Astrocyte (in vitro differentiated cells and primary cell): Measurements from ENCODE around the gene LSM14A. TPM values are rescaled to one million over a fixed set of nuclear protein-coding genes. Genes with fewer than 3 reads are reported as not detected.
A peak's percentile ranks its signal among the peaks of the same experiment; 100 is the strongest.

Experiments
- DNase-seq: peaks from one replicate; pipeline ENCODE4 v3.0.0-alpha.2; 2010; ENCODE audit warnings: low read depth
- FAIRE-seq: peaks from 2 replicates; lab custom pipeline; 2011; peaks lifted over from hg19 to GRCh38; lab: Jason Lieb, UNC
- H2AFZ ChIP-seq: 2 replicates; pipeline ENCODE4 v1.6.0; 2012; ENCODE audit warnings: low read depth, low read length, inconsistent platforms
- H3K27ac ChIP-seq: 2 replicates; pipeline ENCODE4 v1.5.1; 2011; ENCODE audit warnings: low read depth, low read length, inconsistent platforms
- H3K27me3 ChIP-seq: 2 replicates; pipeline ENCODE4 v1.6.0; 2011; ENCODE audit warnings: low read length, inconsistent platforms; ENCODE audit not compliant: insufficient read depth
- H3K36me3 ChIP-seq: 2 replicates; pipeline ENCODE4 v1.5.1; 2011; ENCODE audit warnings: low read length, inconsistent platforms; ENCODE audit not compliant: insufficient read depth
- H3K4me1 ChIP-seq: 2 replicates; pipeline ENCODE4 v1.5.1; 2011; ENCODE audit warnings: low read length, inconsistent platforms; ENCODE audit not compliant: insufficient read depth
- H3K4me2 ChIP-seq: 2 replicates; pipeline ENCODE4 v1.6.0; 2012; ENCODE audit warnings: low read length, inconsistent platforms
- H3K4me3 ChIP-seq: 2 replicates; pipeline ENCODE4 v1.5.1; 2011; ENCODE audit warnings: low read depth, mild to moderate bottlenecking, low read length, inconsistent platforms; ENCODE audit not compliant: insufficient read depth
- H3K79me2 ChIP-seq: 2 replicates; pipeline ENCODE4 v1.6.0; 2012; ENCODE audit warnings: mild to moderate bottlenecking, low read length, inconsistent platforms; ENCODE audit not compliant: insufficient read depth
- H3K9ac ChIP-seq: 2 replicates; pipeline ENCODE4 v1.6.0; 2012; ENCODE audit warnings: mild to moderate bottlenecking, low read length, inconsistent platforms
- H3K9me3 ChIP-seq: 2 replicates; pipeline ENCODE4 v1.5.1; 2012; ENCODE audit warnings: low read depth, mild to moderate bottlenecking, low read length, inconsistent platforms; ENCODE audit not compliant: insufficient read depth
- H4K20me1 ChIP-seq: 2 replicates; pipeline ENCODE4 v1.6.0; 2012; ENCODE audit warnings: low read length, inconsistent platforms; ENCODE audit not compliant: insufficient read depth
- H3K27ac Mint-ChIP-seq: one replicate; pipeline ENCODE4 v1.8.0; 2021; ENCODE audit warnings: mild to moderate bottlenecking, mixed read lengths; ENCODE audit not compliant: unreplicated experiment
- H3K27me3 Mint-ChIP-seq: one replicate; pipeline ENCODE4 v1.8.0; 2021; ENCODE audit warnings: low read depth, mixed read lengths; ENCODE audit not compliant: unreplicated experiment
- H3K36me3 Mint-ChIP-seq: one replicate; pipeline ENCODE4 v1.8.0; 2021; ENCODE audit warnings: low read depth, mixed read lengths; ENCODE audit not compliant: unreplicated experiment
- H3K4me1 Mint-ChIP-seq: one replicate; pipeline ENCODE4 v1.8.0; 2021; ENCODE audit warnings: low read depth, mixed read lengths; ENCODE audit not compliant: unreplicated experiment
- H3K4me3 Mint-ChIP-seq: one replicate; pipeline ENCODE4 v1.8.0; 2021; ENCODE audit warnings: mild to moderate bottlenecking, moderate library complexity, mixed read lengths; ENCODE audit not compliant: unreplicated experiment
- H3K9me3 Mint-ChIP-seq: one replicate; pipeline ENCODE4 v1.8.0; 2021; ENCODE audit warnings: mild to moderate bottlenecking, mixed read lengths; ENCODE audit not compliant: unreplicated experiment
- CTCF ChIP-seq: IDR thresholded peaks from 2 replicates; pipeline ENCODE4 v1.5.1; 2011; ENCODE audit warnings: low read depth, mild to moderate bottlenecking, inconsistent platforms, low read length, moderate library complexity; ENCODE audit not compliant: insufficient read depth
- EZH2 ChIP-seq: IDR thresholded peaks from 2 replicates; pipeline ENCODE4 v1.6.1; 2012; ENCODE audit warnings: mild to moderate bottlenecking, low read length, inconsistent platforms; ENCODE audit not compliant: insufficient read depth
- total RNA-seq: library from RNA; stranded (reverse); gene quantifications from 2 replicates; pipeline ENCODE4 v1.2.1, GENCODE V29; 2021

Gene LSM14A
- total RNA-seq, 1 donor from 2014 or later = 88.4 TPM

GRCh38 chr19:34229721-34230120 is 57.4 kb downstream of the LSM14A start:
- peaks cover 29% of the 10 kb centered on the region for H3K4me1 Mint-ChIP-seq
- no peak overlapping the region for H3K4me3 Mint-ChIP-seq
- no peak for FAIRE-seq
- no peak overlapping the region for H3K27ac Mint-ChIP-seq
- TF ChIP-seq CTCF = no peak
- no peak for TF ChIP-seq EZH2
- H4K20me1 ChIP-seq = peaks cover 36% of the 10 kb centered on the region
- H3K27me3 ChIP-seq = no peaks in the 10 kb centered on the region
- no peak overlapping the region for H3K4me3 ChIP-seq
- DNase-seq = no peak
- no peak overlapping the region for H3K9ac ChIP-seq
- H3K36me3 ChIP-seq = peaks cover 26% of the 10 kb centered on the region
- no peak overlapping the region for H3K4me2 ChIP-seq
- peaks cover 31% of the 10 kb centered on the region for H3K4me1 ChIP-seq
- peaks cover 10% of the 10 kb centered on the region for H3K36me3 Mint-ChIP-seq
- no peak overlapping the region for H2AFZ ChIP-seq
- H3K27me3 Mint-ChIP-seq = no peaks in the 10 kb centered on the region
- peaks cover 7% of the 10 kb centered on the region for H3K79me2 ChIP-seq
- H3K9me3 ChIP-seq = no peaks in the 10 kb centered on the region
- no peak overlapping the region for H3K27ac ChIP-seq
- no peaks in the 10 kb centered on the region for H3K9me3 Mint-ChIP-seq

- Mint-ChIP-seq H3K4me3 (no peak overlapping the region), H3K27me3 (no peaks in the 10 kb centered on the region), H3K36me3 (peaks cover 10% of the 10 kb centered on the region), H3K27ac (peak overlapping the region; percentile 26), H3K9me3 (no peaks in the 10 kb centered on the region), H3K4me1 (peaks cover 19% of the 10 kb centered on the region)
- H3K36me3 ChIP-seq = peaks cover 25% of the 10 kb centered on the region
- peaks cover 7% of the 10 kb centered on the region for H3K79me2 ChIP-seq
- no peak for TF ChIP-seq EZH2
- TF ChIP-seq CTCF = no peak
- no peak overlapping the region for H3K4me3 ChIP-seq
- H3K9me3 ChIP-seq = no peaks in the 10 kb centered on the region
- H4K20me1 ChIP-seq = peaks cover 28% of the 10 kb centered on the region
- no peak overlapping the region for H3K27ac ChIP-seq
- no peak overlapping the region for H3K4me2 ChIP-seq
- peaks cover 23% of the 10 kb centered on the region for H3K4me1 ChIP-seq
- H2AFZ ChIP-seq = no peak overlapping the region
- no peak overlapping the region for H3K9ac ChIP-seq
- DNase-seq (no peak), FAIRE-seq (no peak)
- no peaks in the 10 kb centered on the region for H3K27me3 ChIP-seq
Measured at GRCh38 chr19:34230820-34231219, 58.5 kb downstream of the LSM14A start.

- H3K4me3 Mint-ChIP-seq = no peak overlapping the region
- Histone ChIP-seq H3K4me3 (no peak overlapping the region), H3K4me2 (no peak overlapping the region), H3K9ac (no peak overlapping the region), H3K36me3 (peaks cover 23% of the 10 kb centered on the region), H3K9me3 (no peaks in the 10 kb centered on the region), H3K79me2 (peaks cover 7% of the 10 kb centered on the region), H3K27ac (no peak overlapping the region), H3K27me3 (no peaks in the 10 kb centered on the region), H3K4me1 (peaks cover 26% of the 10 kb centered on the region), H4K20me1 (peaks cover 27% of the 10 kb centered on the region), H2AFZ (no peak overlapping the region)
- TF ChIP-seq CTCF = no peak
- no peak for TF ChIP-seq EZH2
- H3K9me3 Mint-ChIP-seq = no peaks in the 10 kb centered on the region
- H3K36me3 Mint-ChIP-seq = peaks cover 10% of the 10 kb centered on the region
- no peak for DNase-seq
- peaks cover 19% of the 10 kb centered on the region for H3K4me1 Mint-ChIP-seq
- no peak overlapping the region for H3K27ac Mint-ChIP-seq
- no peaks in the 10 kb centered on the region for H3K27me3 Mint-ChIP-seq
- no peak for FAIRE-seq
Measured at GRCh38 chr19:34231439-34231838, 59.1 kb downstream of the LSM14A start.
